GM23338 (cell line): ENCODE measurements around the gene IFIT5. TPM values are rescaled to one million over a fixed set of nuclear protein-coding genes. Genes with fewer than 3 reads are reported as not detected.

Source experiments
- ATAC-seq: fragments of 200-7000 bp; cut with Tn5 transposase; 3 replicates; pipeline ENCODE4 v1.9.1; 2020
- DNase-seq: peaks from one replicate; pipeline ENCODE4 v3.0.0-alpha.2; 2015; ENCODE audit warnings: low spot score
- H2AFZ ChIP-seq: fragments of 200-600 bp; sonication (generic); 2 replicates; pipeline ENCODE4 v1.8.0; 2016; ENCODE audit warnings: antibody characterized with exemption, mild to moderate bottlenecking, moderate library complexity
- H3F3A ChIP-seq: fragments of 200-600 bp; sonication (generic); replicated peaks from 2 replicates; pipeline ENCODE4 v1.8.0; 2017; ENCODE audit warnings: antibody characterized with exemption, mixed run types, low read depth
- H3K27ac ChIP-seq: fragments of 200-600 bp; sonication (generic); 2 replicates; pipeline ENCODE4 v1.6.1; 2016; ENCODE audit warnings: low read depth
- H3K27me3 ChIP-seq: fragments of 200-600 bp; sonication (generic); 2 replicates; pipeline ENCODE4 v1.8.0; 2016; ENCODE audit warnings: mild to moderate bottlenecking, mixed run types, moderate library complexity; ENCODE audit not compliant: insufficient read depth
- H3K36me3 ChIP-seq: fragments of 200-600 bp; sonication (generic); 2 replicates; pipeline ENCODE4 v1.8.0; 2016; ENCODE audit warnings: mild to moderate bottlenecking; ENCODE audit not compliant: insufficient read depth
- H3K4me1 ChIP-seq: fragments of 200-600 bp; sonication (generic); 2 replicates; pipeline ENCODE4 v1.8.0; 2016; ENCODE audit warnings: mild to moderate bottlenecking, moderate library complexity; ENCODE audit not compliant: insufficient read depth
- H3K4me2 ChIP-seq: fragments of 200-600 bp; sonication (generic); 2 replicates; pipeline ENCODE4 v1.7.1; 2017; ENCODE audit warnings: mixed run types
- H3K4me3 ChIP-seq: fragments of 200-600 bp; sonication (generic); 2 replicates; pipeline ENCODE4 v1.6.1; 2016; ENCODE audit warnings: mixed run types
- H3K79me2 ChIP-seq: fragments of 200-600 bp; sonication (generic); replicated peaks from 2 replicates; pipeline ENCODE4 v1.8.0; 2017; ENCODE audit warnings: mild to moderate bottlenecking; ENCODE audit not compliant: insufficient read depth
- H3K9me2 ChIP-seq: fragments of 200-600 bp; sonication (generic); 2 replicates; pipeline ENCODE4 v1.8.0; 2017; ENCODE audit not compliant: insufficient read depth
- H4K20me1 ChIP-seq: fragments of 200-600 bp; sonication (generic); replicated peaks from 2 replicates; pipeline ENCODE4 v1.8.0; 2017; ENCODE audit warnings: mild to moderate bottlenecking; ENCODE audit not compliant: insufficient read depth
- H3K27ac Mint-ChIP-seq: 2 replicates; pipeline ENCODE4 v1.8.0; 2020; ENCODE audit warnings: inconsistent platforms, mild to moderate bottlenecking, moderate library complexity, mixed read lengths
- H3K27me3 Mint-ChIP-seq: 3 replicates; pipeline ENCODE4 v1.8.0; 2022; ENCODE audit warnings: low read depth, mild to moderate bottlenecking, moderate library complexity, mixed read lengths, inconsistent platforms; ENCODE audit not compliant: insufficient read depth, poor library complexity
- H3K36me3 Mint-ChIP-seq: 3 replicates; pipeline ENCODE4 v1.8.0; 2021; ENCODE audit warnings: low read depth, mild to moderate bottlenecking, inconsistent platforms, moderate library complexity, mixed read lengths
- H3K4me1 Mint-ChIP-seq: 3 replicates; pipeline ENCODE4 v1.8.0; 2020; ENCODE audit warnings: mild to moderate bottlenecking, inconsistent platforms, mixed read lengths
- H3K4me3 Mint-ChIP-seq: 3 replicates; pipeline ENCODE4 v1.8.0; 2021; ENCODE audit warnings: moderate library complexity, mild to moderate bottlenecking, inconsistent platforms, mixed read lengths
- H3K9me3 Mint-ChIP-seq: 3 replicates; pipeline ENCODE4 v1.8.0; 2020; ENCODE audit warnings: moderate library complexity, mild to moderate bottlenecking, inconsistent platforms, mixed read lengths
- CREB1 ChIP-seq: fragments of 250-450 bp; sonication (Bioruptor Pico); IDR thresholded peaks from 2 replicates; pipeline ENCODE4 v1.5.0; 2020; ENCODE audit warnings: low read depth, mild to moderate bottlenecking, moderate library complexity
- EZH2 ChIP-seq: fragments of 200-600 bp; sonication (generic); IDR thresholded peaks from one replicate; pipeline ENCODE4 v1.8.0; 2017; ENCODE audit warnings: antibody characterized with exemption, mild to moderate bottlenecking, low read depth; ENCODE audit not compliant: unreplicated experiment
- EZH2phosphoT487 ChIP-seq: fragments of 200-600 bp; sonication (generic); IDR thresholded peaks from one replicate; pipeline ENCODE4 v1.8.1; 2018; ENCODE audit warnings: antibody characterized with exemption; ENCODE audit not compliant: unreplicated experiment
- JUNB ChIP-seq: IDR thresholded peaks from one replicate; pipeline ENCODE4 v1.6.1; 2016; ENCODE audit warnings: antibody characterized with exemption; ENCODE audit not compliant: unreplicated experiment
- NANOG ChIP-seq: IDR thresholded peaks from 2 replicates; pipeline ENCODE4 v1.6.1; 2016; ENCODE audit warnings: antibody characterized with exemption, borderline replicate concordance
- POLR2AphosphoS5 ChIP-seq: IDR thresholded peaks from 2 replicates; pipeline ENCODE4 v1.6.1; 2016; ENCODE audit warnings: antibody characterized with exemption, low read depth
- STAT1 ChIP-seq: IDR thresholded peaks from one replicate; pipeline ENCODE4 v1.6.1; 2016; ENCODE audit warnings: antibody characterized with exemption; ENCODE audit not compliant: unreplicated experiment
- ZNF114 ChIP-seq: fragments of 250-450 bp; sonication (Bioruptor Pico); IDR thresholded peaks from 2 replicates; pipeline ENCODE4 v1.5.0; 2020; ENCODE audit warnings: mild to moderate bottlenecking, moderate library complexity
- ZNF331 ChIP-seq: fragments of 250-450 bp; sonication (Bioruptor Pico); IDR thresholded peaks from 2 replicates; pipeline ENCODE4 v1.5.0; 2020; ENCODE audit warnings: low read depth, mild to moderate bottlenecking, moderate library complexity
- polyA plus RNA-seq: library from polyadenylated mRNA; unstranded; fragments of >200 nt; fragmentation: Nextera tagmentation; extraction: Ambion mirVana; gene quantifications from 2 replicates; pipeline ENCODE4 v1.2.1, GENCODE V29; 2016
- total RNA-seq: library from RNA; depleted of rRNA; stranded (reverse); fragments of >200 nt; shearing (Covaris generic); gene quantifications from 2 replicates; pipeline ENCODE4 v1.2.3, GENCODE V29; 2014
- TF ChIP-seq, protein P1 (sequence below), 2 experiments: fragments of 200-600 bp in 1 of 2; sonication (generic) in 1 of 2; conservative IDR thresholded peaks; 2 replicates each; pipeline versions ENCODE4 v1.5.1 to v1.6.1; 2016 to 2017; ENCODE audit warnings: antibody characterized with exemption in 2 of 2, low read depth in 2 of 2, mild to moderate bottlenecking in 2 of 2, moderate library complexity in 1 of 2
- TF ChIP-seq, protein P2 (sequence below): IDR thresholded peaks from one replicate; pipeline ENCODE4 v1.6.1; 2018; ENCODE audit warnings: antibody characterized with exemption; ENCODE audit not compliant: unreplicated experiment

IFIT5 gene
- total and polyA plus RNA-seq, 2 experiments from 2014 or later = 2.7 to 3.2 TPM

DNA sequence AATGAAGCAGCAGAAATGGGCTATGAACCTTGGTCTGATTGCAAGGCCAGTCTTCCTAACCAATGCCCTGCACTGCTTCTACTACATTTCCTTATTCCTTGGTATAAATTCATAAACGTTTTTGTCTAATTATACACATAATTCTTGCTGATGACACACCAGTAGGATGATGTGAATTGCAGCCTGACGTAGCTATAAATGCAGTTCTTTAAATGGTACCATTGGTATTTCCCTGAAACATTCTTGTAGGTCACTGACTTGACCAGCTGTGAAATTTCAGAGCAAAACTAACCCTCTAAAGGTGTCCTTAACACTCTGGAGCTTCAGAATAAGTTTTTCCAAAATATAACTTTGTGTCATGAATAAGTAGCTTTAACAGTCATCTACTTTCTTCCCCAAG is 50.8 kb downstream of the IFIT5 start:
- no peaks in the 10 kb centered on the region for H3K36me3 ChIP-seq
- no peaks in the 10 kb centered on the region for H3K27me3 ChIP-seq
- no peaks in the 10 kb centered on the region for H3K4me1 ChIP-seq
- ATAC-seq (no peak), DNase-seq (no peak)
- no peaks in the 10 kb centered on the region for H4K20me1 ChIP-seq
- H2AFZ ChIP-seq = no peak overlapping the region
- no peak overlapping the region for H3K27ac ChIP-seq
- H3K9me2 ChIP-seq = no peaks in the 10 kb centered on the region
- Mint-ChIP-seq H3K36me3 (no peaks in the 10 kb centered on the region), H3K4me1 (no peaks in the 10 kb centered on the region), H3K4me3 (no peak overlapping the region), H3K9me3 (no peaks in the 10 kb centered on the region), H3K27me3 (no peaks in the 10 kb centered on the region), H3K27ac (no peak overlapping the region)
- no peak overlapping the region for H3K4me3 ChIP-seq
- no peak for TF ChIP-seq NANOG
- TF ChIP-seq CREB1 (CRISPR knock-in tag) = no peak
- no peak for TF ChIP-seq STAT1
- TF ChIP-seq, protein P1, sequence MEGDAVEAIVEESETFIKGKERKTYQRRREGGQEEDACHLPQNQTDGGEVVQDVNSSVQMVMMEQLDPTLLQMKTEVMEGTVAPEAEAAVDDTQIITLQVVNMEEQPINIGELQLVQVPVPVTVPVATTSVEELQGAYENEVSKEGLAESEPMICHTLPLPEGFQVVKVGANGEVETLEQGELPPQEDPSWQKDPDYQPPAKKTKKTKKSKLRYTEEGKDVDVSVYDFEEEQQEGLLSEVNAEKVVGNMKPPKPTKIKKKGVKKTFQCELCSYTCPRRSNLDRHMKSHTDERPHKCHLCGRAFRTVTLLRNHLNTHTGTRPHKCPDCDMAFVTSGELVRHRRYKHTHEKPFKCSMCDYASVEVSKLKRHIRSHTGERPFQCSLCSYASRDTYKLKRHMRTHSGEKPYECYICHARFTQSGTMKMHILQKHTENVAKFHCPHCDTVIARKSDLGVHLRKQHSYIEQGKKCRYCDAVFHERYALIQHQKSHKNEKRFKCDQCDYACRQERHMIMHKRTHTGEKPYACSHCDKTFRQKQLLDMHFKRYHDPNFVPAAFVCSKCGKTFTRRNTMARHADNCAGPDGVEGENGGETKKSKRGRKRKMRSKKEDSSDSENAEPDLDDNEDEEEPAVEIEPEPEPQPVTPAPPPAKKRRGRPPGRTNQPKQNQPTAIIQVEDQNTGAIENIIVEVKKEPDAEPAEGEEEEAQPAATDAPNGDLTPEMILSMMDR (conservative IDR thresholded peaks at IDR 0.05; ENCODE audit: low read depth in 2 of 2) = no peak
- no peak for TF ChIP-seq POLR2AphosphoS5
- TF ChIP-seq JUNB = no peak
- TF ChIP-seq EZH2 = no peak
- no peak for TF ChIP-seq ZNF331 (CRISPR knock-in tag)
- TF ChIP-seq, protein P2, sequence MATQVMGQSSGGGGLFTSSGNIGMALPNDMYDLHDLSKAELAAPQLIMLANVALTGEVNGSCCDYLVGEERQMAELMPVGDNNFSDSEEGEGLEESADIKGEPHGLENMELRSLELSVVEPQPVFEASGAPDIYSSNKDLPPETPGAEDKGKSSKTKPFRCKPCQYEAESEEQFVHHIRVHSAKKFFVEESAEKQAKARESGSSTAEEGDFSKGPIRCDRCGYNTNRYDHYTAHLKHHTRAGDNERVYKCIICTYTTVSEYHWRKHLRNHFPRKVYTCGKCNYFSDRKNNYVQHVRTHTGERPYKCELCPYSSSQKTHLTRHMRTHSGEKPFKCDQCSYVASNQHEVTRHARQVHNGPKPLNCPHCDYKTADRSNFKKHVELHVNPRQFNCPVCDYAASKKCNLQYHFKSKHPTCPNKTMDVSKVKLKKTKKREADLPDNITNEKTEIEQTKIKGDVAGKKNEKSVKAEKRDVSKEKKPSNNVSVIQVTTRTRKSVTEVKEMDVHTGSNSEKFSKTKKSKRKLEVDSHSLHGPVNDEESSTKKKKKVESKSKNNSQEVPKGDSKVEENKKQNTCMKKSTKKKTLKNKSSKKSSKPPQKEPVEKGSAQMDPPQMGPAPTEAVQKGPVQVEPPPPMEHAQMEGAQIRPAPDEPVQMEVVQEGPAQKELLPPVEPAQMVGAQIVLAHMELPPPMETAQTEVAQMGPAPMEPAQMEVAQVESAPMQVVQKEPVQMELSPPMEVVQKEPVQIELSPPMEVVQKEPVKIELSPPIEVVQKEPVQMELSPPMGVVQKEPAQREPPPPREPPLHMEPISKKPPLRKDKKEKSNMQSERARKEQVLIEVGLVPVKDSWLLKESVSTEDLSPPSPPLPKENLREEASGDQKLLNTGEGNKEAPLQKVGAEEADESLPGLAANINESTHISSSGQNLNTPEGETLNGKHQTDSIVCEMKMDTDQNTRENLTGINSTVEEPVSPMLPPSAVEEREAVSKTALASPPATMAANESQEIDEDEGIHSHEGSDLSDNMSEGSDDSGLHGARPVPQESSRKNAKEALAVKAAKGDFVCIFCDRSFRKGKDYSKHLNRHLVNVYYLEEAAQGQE = no peak
- TF ChIP-seq ZNF114 (CRISPR knock-in tag) = no peak
- H3K79me2 ChIP-seq = no peaks in the 10 kb centered on the region
- H3F3A ChIP-seq = no peaks in the 10 kb centered on the region
- no peak overlapping the region for H3K4me2 ChIP-seq

GRCh38 chr10:89466599-89467035 is 52.2 kb downstream of the IFIT5 start:
- Mint-ChIP-seq H3K27me3 (no peaks in the 10 kb centered on the region), H3K36me3 (no peaks in the 10 kb centered on the region), H3K4me3 (no peak overlapping the region), H3K9me3 (no peaks in the 10 kb centered on the region), H3K4me1 (peaks cover 2% of the 10 kb centered on the region; the same call in 1 of the 3 replicates), H3K27ac (no peak overlapping the region)
- H3K4me1 ChIP-seq = no peaks in the 10 kb centered on the region
- no peak overlapping the region for H3K27ac ChIP-seq
- H3K9me2 ChIP-seq = no peaks in the 10 kb centered on the region
- TF ChIP-seq, protein P1 (conservative IDR thresholded peaks at IDR 0.05; ENCODE audit: low read depth in 2 of 2) = peak; percentile 61 to 75
- no peak for TF ChIP-seq EZH2phosphoT487
- DNase-seq (peak; percentile 48), ATAC-seq (peak; percentile 90)
- H2AFZ ChIP-seq = no peak overlapping the region
- H4K20me1 ChIP-seq = no peaks in the 10 kb centered on the region
- no peaks in the 10 kb centered on the region for H3F3A ChIP-seq
- H3K4me2 ChIP-seq = no peak overlapping the region
- no peaks in the 10 kb centered on the region for H3K79me2 ChIP-seq
- no peaks in the 10 kb centered on the region for H3K36me3 ChIP-seq
- H3K4me3 ChIP-seq = no peak overlapping the region
- no peaks in the 10 kb centered on the region for H3K27me3 ChIP-seq
